Rectal smooth muscle tissue (tissue), 1 donor: Measurements from ENCODE around the gene OSBPL2.

ENCODE experiments used
- H3K27ac ChIP-seq: one replicate; pipeline ENCODE4 v1.7.0; 2013; ENCODE audit warnings: low read depth, low read length, inconsistent platforms
- H3K27me3 ChIP-seq: one replicate; pipeline ENCODE4 v1.7.0; 2013; ENCODE audit warnings: low read length; ENCODE audit not compliant: control insufficient read depth, insufficient read depth
- H3K36me3 ChIP-seq: one replicate; pipeline ENCODE4 v1.7.0; 2013; ENCODE audit warnings: low read length; ENCODE audit not compliant: control insufficient read depth, insufficient read depth
- H3K4me1 ChIP-seq: one replicate; pipeline ENCODE4 v1.7.0; 2013; ENCODE audit warnings: low read length; ENCODE audit not compliant: control insufficient read depth, insufficient read depth
- H3K4me3 ChIP-seq: one replicate; pipeline ENCODE4 v1.7.0; 2013; ENCODE audit warnings: low read length
- H3K9ac ChIP-seq: one replicate; pipeline ENCODE4 v1.7.0; 2013; ENCODE audit warnings: low read length

The OSBPL2 gene

GRCh38 chr20:62227591-62227976 is 10.7 kb upstream of the OSBPL2 start:
- H3K4me3 ChIP-seq, result no peak overlapping the region
- no peaks in the 10 kb centered on the region for H3K4me1 ChIP-seq
- H3K27me3 ChIP-seq, result peaks cover 22% of the 10 kb centered on the region
- H3K27ac ChIP-seq, result no peak overlapping the region
- H3K9ac ChIP-seq, result no peak overlapping the region
- H3K36me3 ChIP-seq, result no peaks in the 10 kb centered on the region

GRCh38 chr20:62227977-62228958 is 10.1 kb upstream of the OSBPL2 start:
- H3K9ac ChIP-seq, result no peak overlapping the region
- H3K36me3 ChIP-seq, result no peaks in the 10 kb centered on the region
- peaks cover 18% of the 10 kb centered on the region for H3K27me3 ChIP-seq
- H3K27ac ChIP-seq, result no peak overlapping the region
- no peak overlapping the region for H3K4me3 ChIP-seq
- H3K4me1 ChIP-seq, result no peaks in the 10 kb centered on the region

- H3K4me3 ChIP-seq, result no peak overlapping the region
- H3K9ac ChIP-seq, result no peak overlapping the region
- peaks cover 19% of the 10 kb centered on the region for H3K27me3 ChIP-seq
- no peaks in the 10 kb centered on the region for H3K36me3 ChIP-seq
- no peaks in the 10 kb centered on the region for H3K4me1 ChIP-seq
- H3K27ac ChIP-seq, result no peak overlapping the region
Observed at GRCh38 chr20:62228982-62229545, 9.3 kb upstream of the OSBPL2 start.

DNA sequence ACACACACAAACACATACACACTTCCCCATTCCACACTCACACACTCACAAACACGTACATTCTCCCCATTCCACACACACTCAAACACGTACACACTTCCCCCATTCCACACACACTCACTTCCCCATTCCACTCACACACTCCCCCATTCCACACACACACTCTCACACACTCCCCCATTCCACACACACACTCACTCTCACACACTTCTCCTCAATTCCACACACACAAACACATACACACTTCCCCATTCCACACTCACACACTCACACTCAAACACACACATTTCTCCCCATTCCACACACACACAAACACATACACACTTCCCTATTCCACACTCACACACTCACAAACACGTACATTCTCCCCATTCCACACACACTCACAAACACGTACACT is 8.7 kb upstream of the OSBPL2 start:
- no peak overlapping the region for H3K4me3 ChIP-seq
- no peaks in the 10 kb centered on the region for H3K4me1 ChIP-seq
- H3K27ac ChIP-seq, result no peak overlapping the region
- H3K9ac ChIP-seq, result no peak overlapping the region
- H3K27me3 ChIP-seq, result peaks cover 17% of the 10 kb centered on the region
- H3K36me3 ChIP-seq, result no peaks in the 10 kb centered on the region

DNA sequence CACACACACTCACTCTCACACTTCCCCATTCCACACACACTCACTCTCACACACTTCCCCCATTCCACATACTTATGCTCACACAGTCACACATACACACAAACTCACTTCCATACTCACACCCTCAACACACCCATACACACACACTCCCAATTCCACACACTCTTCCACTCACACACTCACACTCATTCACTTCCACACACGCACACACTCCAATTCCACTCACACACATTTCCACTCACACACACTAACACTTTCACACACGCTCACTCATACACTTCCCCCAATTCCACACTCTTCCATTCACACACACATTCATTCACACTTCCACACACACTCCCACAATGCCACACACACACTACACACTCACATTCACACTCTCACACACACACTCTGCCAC is 8.0 kb upstream of the OSBPL2 start:
- peaks cover 16% of the 10 kb centered on the region for H3K27me3 ChIP-seq

DNA sequence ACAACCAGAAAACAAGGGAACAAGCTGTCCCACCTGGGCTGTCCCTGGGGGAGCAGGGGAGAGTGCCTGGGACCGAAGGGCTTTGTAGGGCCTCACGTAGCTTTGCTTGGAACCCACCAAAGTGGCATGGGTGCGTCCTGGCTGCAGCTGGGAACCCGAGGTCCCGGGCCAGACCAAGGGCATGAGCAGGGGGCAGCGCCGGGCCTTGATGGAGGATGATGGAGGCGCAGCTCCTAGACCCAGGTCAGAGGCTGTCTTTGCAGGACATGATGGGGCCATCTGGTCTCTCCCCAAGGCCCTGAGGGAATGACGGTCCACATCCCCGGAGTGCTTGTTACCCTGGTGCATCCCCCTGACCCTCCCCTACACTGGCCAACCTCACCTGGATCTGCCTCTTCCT is 7.6 kb upstream of the OSBPL2 start:
- Histone ChIP-seq H3K27me3 (peaks cover 16% of the 10 kb centered on the region), H3K4me1 (no peaks in the 10 kb centered on the region), H3K9ac (no peak overlapping the region), H3K27ac (no peak overlapping the region), H3K36me3 (no peaks in the 10 kb centered on the region), H3K4me3 (no peak overlapping the region)

More for the DNA sequence above, 8.0 kb upstream of the OSBPL2 start:
- H3K36me3 ChIP-seq, result no peaks in the 10 kb centered on the region
- H3K27ac ChIP-seq, result no peak overlapping the region
- H3K4me1 ChIP-seq, result no peaks in the 10 kb centered on the region
- no peak overlapping the region for H3K4me3 ChIP-seq
- no peak overlapping the region for H3K9ac ChIP-seq

- H3K4me1 ChIP-seq, result no peaks in the 10 kb centered on the region
- no peak overlapping the region for H3K27ac ChIP-seq
- H3K27me3 ChIP-seq, result peaks cover 16% of the 10 kb centered on the region
- no peaks in the 10 kb centered on the region for H3K36me3 ChIP-seq
- H3K9ac ChIP-seq, result no peak overlapping the region
- no peak overlapping the region for H3K4me3 ChIP-seq
Observed at GRCh38 chr20:62231292-62231691, 7.0 kb upstream of the OSBPL2 start.

- H3K27ac ChIP-seq, result no peak overlapping the region
- H3K36me3 ChIP-seq, result no peaks in the 10 kb centered on the region
- H3K4me1 ChIP-seq, result no peaks in the 10 kb centered on the region
- H3K4me3 ChIP-seq, result no peak overlapping the region
- peaks cover 13% of the 10 kb centered on the region for H3K27me3 ChIP-seq
- no peak overlapping the region for H3K9ac ChIP-seq
Observed at GRCh38 chr20:62232194-62232593, 6.1 kb upstream of the OSBPL2 start.

DNA sequence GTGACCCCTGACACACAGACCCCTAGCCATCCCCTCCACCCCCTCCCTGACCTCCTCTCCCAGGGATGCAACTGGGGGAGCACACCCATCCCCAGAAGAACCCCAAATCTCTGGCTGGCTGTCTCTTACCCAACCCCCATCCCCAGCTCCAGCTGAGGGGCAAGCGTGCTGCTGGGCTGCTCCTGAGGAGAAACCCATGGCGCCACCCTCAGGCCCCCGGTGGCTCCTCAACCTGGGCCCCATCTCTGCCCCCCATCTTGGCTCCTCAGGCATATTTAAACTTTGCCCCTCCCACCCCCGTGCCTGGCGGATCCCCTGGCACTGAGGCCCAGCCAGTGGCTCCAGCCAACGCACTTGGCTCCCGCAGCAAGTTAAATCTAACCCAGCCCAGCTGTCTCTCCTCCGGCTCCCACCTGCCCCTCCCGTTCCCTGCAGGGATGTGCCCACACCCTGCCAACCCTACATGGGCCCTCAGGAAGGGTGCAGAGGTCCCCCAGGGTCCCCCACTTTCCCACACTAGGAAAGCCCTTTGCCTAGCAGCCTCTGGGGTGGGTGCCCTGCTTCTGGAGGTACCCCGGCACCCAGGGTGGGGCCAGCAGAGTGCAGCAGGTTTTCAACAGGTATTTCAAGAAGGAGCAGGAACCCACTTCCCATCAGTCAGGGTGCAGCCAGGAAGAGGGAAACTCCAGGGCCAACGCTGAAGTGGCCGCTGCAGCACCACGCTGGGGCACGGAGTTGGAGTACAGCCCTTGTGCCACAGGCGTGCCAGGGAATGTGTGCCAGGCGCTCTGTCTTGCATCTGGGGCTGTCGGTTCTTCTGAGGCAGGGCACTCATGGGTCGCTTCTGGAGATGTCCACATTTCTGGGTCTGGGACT is 5.3 kb upstream of the OSBPL2 start:
- H3K27ac ChIP-seq, result no peak overlapping the region
- peaks cover 9% of the 10 kb centered on the region for H3K27me3 ChIP-seq
- H3K9ac ChIP-seq, result no peak overlapping the region
- H3K4me1 ChIP-seq, result peaks cover 3% of the 10 kb centered on the region
- H3K36me3 ChIP-seq, result no peaks in the 10 kb centered on the region
- H3K4me3 ChIP-seq, result no peak overlapping the region

DNA sequence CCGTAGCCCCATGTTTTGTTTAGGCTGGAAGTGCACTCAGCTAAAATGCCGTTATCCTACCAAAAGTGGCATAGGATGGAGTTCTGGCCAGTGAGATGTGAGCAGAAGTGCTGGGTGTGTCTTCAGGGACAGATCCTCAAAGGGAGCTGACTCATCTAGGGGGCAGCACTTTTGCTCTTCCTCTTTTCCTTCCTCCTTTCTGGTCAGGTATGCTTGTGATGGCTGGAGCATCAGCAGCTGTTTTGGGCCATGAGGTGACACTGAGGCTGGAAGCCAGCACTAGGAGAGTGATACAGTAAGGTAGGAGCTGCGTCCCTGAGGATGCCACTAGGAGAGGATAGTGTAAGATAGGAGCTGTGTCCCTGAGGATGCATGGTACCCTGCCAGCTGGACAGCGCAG is 4.6 kb upstream of the OSBPL2 start:
- Histone ChIP-seq H3K27me3 (peaks cover 6% of the 10 kb centered on the region), H3K4me1 (peaks cover 3% of the 10 kb centered on the region), H3K36me3 (no peaks in the 10 kb centered on the region), H3K27ac (no peak overlapping the region), H3K9ac (no peak overlapping the region), H3K4me3 (no peak overlapping the region)

DNA sequence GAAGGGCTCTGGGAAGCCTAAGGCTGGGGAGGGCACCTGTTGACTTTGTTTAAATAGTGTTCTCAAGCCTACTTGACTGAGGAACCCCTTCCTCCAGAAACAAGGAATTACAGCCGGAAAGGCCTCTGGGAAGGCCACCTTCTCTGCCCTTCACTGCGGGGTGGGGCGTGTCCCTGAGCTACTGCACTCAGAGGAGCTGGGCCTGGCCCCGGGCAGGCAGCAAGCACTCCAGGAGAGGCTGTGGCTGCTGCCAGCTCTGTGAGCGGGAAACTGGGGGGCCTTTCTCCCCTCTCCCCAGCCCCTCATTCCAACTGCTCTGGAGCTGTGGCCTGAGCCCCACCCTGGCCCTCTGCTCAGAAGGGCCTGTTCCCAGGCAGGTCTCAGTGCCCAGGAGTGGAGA is 4.0 kb upstream of the OSBPL2 start:
- H3K4me1 ChIP-seq, result peaks cover 4% of the 10 kb centered on the region
- no peak overlapping the region for H3K9ac ChIP-seq
- H3K4me3 ChIP-seq, result no peak overlapping the region
- H3K27me3 ChIP-seq, result peaks cover 4% of the 10 kb centered on the region
- H3K27ac ChIP-seq, result no peak overlapping the region
- H3K36me3 ChIP-seq, result no peaks in the 10 kb centered on the region
